ENCODE data around the gene FTL. TPM values are rescaled to one million over a fixed set of nuclear protein-coding genes. Genes with fewer than 3 reads are reported as not detected.

The FTL gene
- polyA plus RNA-seq, 3 donors: 2,018 to 2,741 (median 2,584) TPM

GRCh38 chr19:48945415-48945814, 19.7 kb upstream of the FTL start:
- DNase-seq (ENCODE audit: low read depth in 3 of 3, low spot score in 2 of 3): no peak

DNA sequence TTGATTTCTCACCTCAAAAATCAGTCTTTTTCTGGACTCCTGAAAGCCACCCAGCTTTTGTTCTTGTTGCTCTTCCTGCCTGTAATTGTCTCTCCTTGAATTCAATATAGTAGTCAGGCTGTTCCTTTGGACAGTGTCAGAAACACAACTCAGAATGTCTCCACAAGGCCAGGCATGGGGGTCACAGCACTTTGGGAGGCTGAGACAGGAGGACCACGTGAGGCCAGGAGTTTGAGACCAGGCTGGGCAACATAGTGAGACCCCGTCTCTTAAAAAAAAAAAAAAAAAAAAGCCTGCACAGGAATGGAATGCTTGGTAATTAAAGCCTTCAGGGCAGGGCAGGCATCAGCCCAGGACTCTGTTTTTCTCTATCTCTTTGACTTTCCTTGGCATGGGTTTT, 19.3 kb upstream of the FTL start:
- no peak for DNase-seq (ENCODE audit: low read depth in 3 of 3, low spot score in 2 of 3)

GRCh38 chr19:48946463-48947257, 18.4 kb upstream of the FTL start:
- no peak for DNase-seq (ENCODE audit: low read depth in 3 of 3, low spot score in 2 of 3)

GRCh38 chr19:48947258-48947542, 17.9 kb upstream of the FTL start:
- DNase-seq (ENCODE audit: low read depth in 3 of 3, low spot score in 2 of 3): no peak

DNA sequence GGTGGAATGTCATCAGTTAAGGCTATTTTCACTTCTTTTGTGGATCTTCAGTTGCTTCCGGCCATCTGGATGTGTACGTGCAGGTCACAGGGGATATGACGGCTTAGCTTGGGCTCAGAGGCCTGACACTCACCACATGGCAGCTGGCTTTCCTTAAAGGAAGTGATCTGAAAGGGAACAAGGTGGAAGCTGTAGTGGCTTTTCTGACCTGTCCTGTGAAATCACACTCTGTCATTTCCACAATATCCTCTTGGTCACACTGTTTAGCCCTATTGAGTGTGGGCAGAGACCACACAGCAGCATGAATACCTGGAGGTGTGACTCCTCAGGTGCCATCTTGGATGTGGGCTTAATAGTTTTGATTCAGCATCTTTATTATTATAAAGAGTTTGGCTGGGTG, 14.9 kb upstream of the FTL start:
- no peak for DNase-seq (ENCODE audit: low read depth in 3 of 3, low spot score in 2 of 3)

DNA sequence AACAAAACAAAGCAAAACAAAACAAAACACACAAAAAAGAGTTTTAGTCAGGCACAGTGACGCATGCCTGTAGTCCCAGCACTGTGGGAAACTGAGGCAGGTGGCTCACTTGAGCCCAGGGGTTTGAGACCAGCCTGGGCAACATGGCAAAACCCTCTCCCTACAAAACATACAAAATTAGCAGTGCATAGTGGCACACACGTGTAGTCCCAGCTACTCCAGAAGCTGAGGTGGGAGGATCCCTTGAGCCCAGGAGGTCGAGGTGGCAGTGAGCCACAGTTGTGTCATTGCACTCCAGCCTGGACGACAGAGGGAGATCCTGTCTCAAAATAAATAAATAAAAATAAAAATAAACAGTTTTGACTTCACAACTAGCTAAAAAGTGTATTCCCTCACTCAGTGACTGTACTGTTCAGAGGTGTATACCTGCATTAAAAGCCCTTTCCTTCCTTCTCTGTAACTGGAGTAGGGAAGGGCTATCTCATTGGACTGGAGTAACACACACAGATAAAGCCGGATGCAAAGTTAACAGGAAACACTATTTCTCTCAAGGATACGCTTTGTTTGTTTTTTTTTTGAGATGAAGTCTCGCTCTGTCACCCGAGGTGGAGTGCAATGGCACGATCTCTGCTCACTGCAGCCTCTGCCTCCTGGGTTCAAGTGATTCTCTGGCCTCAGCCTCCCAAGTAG, 14.1 kb upstream of the FTL start:
- DNase-seq (ENCODE audit: low read depth in 3 of 3, low spot score in 2 of 3): no peak

DNA sequence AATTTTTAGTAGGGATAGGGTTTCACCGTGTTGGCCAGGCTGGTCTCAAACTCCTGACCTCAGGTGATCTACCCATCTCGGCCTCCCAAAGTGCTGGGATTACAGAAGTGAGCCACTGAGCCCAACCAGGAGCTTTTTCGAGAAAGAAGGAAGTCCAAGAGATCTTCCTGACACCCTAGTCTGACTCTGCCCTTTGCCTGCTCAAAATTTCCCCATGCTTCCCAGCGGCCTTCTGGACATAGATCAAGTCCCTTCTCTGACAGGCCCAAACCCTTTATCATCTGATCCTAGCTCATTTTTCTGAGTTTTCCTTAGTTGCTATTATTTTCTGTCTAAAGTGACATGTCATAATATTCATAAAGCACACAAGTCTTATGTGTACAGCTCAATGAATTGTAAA, 12.0 kb upstream of the FTL start:
- no peak for DNase-seq (ENCODE audit: low read depth in 3 of 3, low spot score in 2 of 3)

- no peak for DNase-seq (ENCODE audit: low read depth in 3 of 3, low spot score in 2 of 3)
These were observed 11.0 kb upstream of the FTL start for GRCh38 chr19:48953990-48954594.

- peak; percentile 79 to 88 (median 86) for DNase-seq (ENCODE audit: low read depth in 3 of 3, low spot score in 2 of 3)
These were observed 10.4 kb upstream of the FTL start, which contains the start of gene BAX for GRCh38 chr19:48954595-48955307. BAX (plus strand) TSS chr19:48954875; CDS start chr19:48954929, 54 bp downstream.

DNA sequence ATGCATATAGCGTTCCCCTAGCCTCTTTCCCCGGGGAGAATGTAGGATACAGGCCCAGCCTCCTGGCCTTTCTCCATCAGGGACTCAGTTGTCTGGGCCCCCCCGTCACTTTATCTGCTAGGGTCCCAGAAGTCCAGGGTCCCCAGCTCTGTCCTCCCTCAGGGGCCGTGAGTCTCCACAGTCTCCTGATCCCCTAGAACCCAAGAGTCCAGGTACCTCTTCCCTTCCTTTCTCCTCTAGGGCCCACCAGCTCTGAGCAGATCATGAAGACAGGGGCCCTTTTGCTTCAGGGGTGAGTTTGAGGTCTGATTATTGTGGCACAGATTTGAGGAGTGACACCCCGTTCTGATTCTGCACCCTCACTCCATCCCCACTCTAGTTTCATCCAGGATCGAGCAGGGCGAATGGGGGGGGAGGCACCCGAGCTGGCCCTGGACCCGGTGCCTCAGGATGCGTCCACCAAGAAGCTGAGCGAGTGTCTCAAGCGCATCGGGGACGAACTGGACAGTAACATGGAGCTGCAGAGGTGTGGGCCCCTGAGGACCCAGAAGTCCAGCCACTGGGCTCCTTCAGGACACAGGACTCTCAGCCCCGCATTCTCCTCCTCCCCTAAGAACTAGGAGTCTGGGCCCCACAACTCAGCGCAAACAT, 9.7 kb upstream of the FTL start:
- DNase-seq (ENCODE audit: low read depth in 3 of 3, low spot score in 2 of 3): no peak

DNA sequence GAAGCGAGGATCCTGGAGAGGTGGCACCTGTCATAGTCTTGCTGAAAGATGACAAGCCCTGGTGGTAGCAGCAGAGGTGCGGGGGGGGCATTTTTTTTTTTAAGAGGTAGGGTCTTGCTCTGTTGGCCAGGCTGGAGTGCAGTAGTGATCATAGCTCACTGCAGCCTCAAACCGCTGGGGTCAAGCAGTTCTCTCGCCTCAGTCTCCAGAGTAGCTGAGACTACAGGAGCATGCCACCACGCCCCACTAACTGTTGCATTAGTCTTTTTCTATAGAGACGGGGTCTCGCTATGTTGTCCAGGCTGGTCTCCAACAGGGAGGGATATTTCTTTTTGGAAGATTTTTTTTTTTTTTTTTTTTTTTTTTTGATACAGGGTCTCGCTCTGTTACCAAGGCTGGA, 7.1 kb upstream of the FTL start:
- no peak for DNase-seq (ENCODE audit: low read depth in 3 of 3, low spot score in 2 of 3)

GRCh38 chr19:48959341-48960239, 5.5 kb upstream of the FTL start:
- DNase-seq (ENCODE audit: low read depth in 3 of 3, low spot score in 2 of 3): no peak

GRCh38 chr19:48961051-48961649, 4.0 kb upstream of the FTL start:
- no peak for DNase-seq (ENCODE audit: low read depth in 3 of 3, low spot score in 2 of 3)

DNA sequence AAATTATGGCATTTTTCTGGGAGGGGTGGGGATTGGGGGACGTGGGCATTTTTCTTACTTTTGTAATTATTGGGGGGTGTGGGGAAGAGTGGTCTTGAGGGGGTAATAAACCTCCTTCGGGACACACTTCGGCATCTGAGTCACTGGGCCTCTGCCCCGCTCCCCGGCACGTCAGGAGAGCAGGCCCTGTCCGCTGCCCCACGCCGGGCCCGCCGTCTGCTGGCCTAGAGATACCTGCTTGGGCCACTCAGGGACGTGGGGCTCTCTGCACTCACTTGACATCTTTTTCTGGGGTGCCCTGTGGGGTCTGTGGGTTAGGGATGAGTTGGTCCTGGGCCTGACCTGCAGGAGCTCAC, 3.5 kb upstream of the FTL start:
- DNase-seq (ENCODE audit: low read depth in 3 of 3, low spot score in 2 of 3): no peak

DNA sequence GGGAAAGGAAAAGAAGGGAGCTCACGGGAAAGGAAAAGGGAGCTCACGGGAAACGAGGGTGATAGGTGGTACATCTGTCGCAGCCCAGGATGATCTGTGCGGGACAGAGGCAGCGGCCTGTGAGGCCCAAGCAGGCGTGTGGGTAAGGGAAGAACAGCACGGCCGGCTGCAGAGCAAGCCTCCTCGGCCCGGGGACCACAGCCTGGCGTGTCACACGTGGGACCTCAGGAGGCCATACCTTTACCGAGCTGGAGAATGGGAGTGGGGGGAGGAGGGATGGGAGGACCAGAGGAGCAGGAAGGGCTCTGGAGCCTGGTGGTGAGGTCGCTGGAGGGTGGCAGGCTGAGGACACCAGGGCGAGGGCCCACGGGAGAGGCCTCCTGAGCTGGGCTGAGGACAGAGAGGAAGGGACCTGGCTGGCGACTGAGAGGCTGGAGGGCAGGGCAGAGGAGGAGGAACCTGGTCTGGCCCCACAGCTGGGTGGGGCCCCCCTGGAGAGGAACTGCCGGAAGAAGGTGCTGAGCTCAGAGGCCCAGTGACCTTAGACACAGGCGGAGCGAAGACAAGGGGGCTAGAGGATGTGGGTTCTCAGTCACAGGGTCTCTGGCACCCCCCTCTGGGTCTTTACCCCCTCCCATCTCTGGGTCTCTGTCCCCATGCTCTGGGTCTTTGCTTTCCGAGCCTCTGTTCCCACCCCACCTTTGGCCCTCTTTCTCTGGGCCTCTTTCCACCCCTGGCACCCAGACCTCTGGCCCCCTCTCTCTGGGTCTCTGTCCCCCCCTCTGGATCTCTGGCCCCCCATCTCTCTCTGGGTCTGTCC, 2.9 kb upstream of the FTL start:
- no peak for DNase-seq (ENCODE audit: low read depth in 3 of 3, low spot score in 2 of 3)

DNA sequence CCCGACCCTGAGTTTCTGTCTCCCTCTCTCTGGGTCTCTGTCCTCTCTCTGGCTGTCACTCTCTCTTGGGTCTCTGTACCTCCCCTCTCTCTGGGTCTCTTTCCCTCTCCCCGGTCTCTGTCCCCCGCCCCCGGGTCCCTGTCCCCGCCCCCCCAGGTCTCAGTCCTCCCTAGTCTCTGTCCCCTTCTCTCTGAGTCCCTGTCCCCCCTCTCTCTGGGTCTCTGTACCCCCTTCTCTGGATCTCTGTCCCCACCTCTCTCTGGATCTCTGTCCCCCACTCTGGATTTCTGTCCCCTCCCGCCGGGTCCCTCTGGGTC, 2.3 kb upstream of the FTL start:
- no peak for DNase-seq (ENCODE audit: low read depth in 3 of 3, low spot score in 2 of 3)

GRCh38 chr19:48963371-48964204, 1.5 kb upstream of the FTL start:
- peak in 1 of 3 donors; percentile 56 for DNase-seq (ENCODE audit: low read depth in 3 of 3, low spot score in 2 of 3)

All from right renal cortex interstitium (tissue), 3 donors.